H1 (cell line): ENCODE data around the gene CTCF. TPM values are rescaled to one million over a fixed set of nuclear protein-coding genes. Genes with fewer than 3 reads are reported as not detected.

ENCODE experiments used
- CTCF ChIA-PET: fragments of 300-600 bp; sonication (Branson Sonifier 250); formaldehyde crosslinking; loops from one replicate; lab custom pipeline; 2021; ENCODE audit not compliant: partially characterized antibody; lab: Charles Lee
- POLR2A ChIA-PET: fragments of 300-600 bp; sonication (Branson Sonifier 250); formaldehyde crosslinking; loops from one replicate; lab custom pipeline; 2021; ENCODE audit warnings: inconsistent platforms; ENCODE audit not compliant: partially characterized antibody; lab: Charles Lee
- DNase-seq, 2 experiments: peaks; one replicate each; pipeline versions ENCODE4 v3.0.0 to v3.0.0-alpha.2; 2010 to 2022; ENCODE audit warnings: low spot score in 2 of 2, low read depth in 1 of 2, mixed read lengths in 1 of 2
- FAIRE-seq: peaks from 2 replicates; lab custom pipeline; 2011; peaks lifted over from hg19 to GRCh38; lab: Jason Lieb, UNC
- H2AFZ ChIP-seq: 2 replicates; pipeline ENCODE4 v1.8.1; 2012; ENCODE audit warnings: low read length, inconsistent platforms
- H2AK5ac ChIP-seq: 2 replicates; pipeline ENCODE4 v1.6.1; 2013; ENCODE audit warnings: low read depth, low read length
- H2BK120ac ChIP-seq: replicated peaks from 2 replicates; pipeline ENCODE3; 2013; ENCODE audit warnings: low read depth, low read length, inconsistent platforms
- H2BK12ac ChIP-seq: 2 replicates; pipeline ENCODE4 v1.6.1; 2013; ENCODE audit warnings: low read depth, low read length
- H2BK15ac ChIP-seq: 2 replicates; pipeline ENCODE4 v1.6.1; 2013; ENCODE audit warnings: low read length
- H2BK20ac ChIP-seq: 2 replicates; pipeline ENCODE4 v1.6.1; 2013; ENCODE audit warnings: low read length
- H2BK5ac ChIP-seq: 2 replicates; pipeline ENCODE4 v1.6.1; 2013; ENCODE audit warnings: low read depth, low read length
- H3K14ac ChIP-seq: 2 replicates; pipeline ENCODE4 v1.6.1; 2013; ENCODE audit warnings: inconsistent platforms; ENCODE audit not compliant: insufficient read length
- H3K18ac ChIP-seq: 2 replicates; pipeline ENCODE4 v1.6.1; 2013; ENCODE audit warnings: low read length; ENCODE audit errors: extremely low read depth
- H3K23ac ChIP-seq: 2 replicates; pipeline ENCODE4 v1.6.1; 2013; ENCODE audit warnings: inconsistent platforms; ENCODE audit not compliant: insufficient read length
- H3K23me2 ChIP-seq: 2 replicates; pipeline ENCODE4 v1.6.1; 2013; ENCODE audit warnings: low read depth, low read length
- H3K27ac ChIP-seq: 2 replicates; pipeline ENCODE4 v1.6.1; 2011; ENCODE audit warnings: low read depth, low read length, inconsistent platforms
- H3K27me3 ChIP-seq, 4 experiments: replicated peaks in 1 of 4; 1 replicate in 1 of 4; 2 replicates in 3 of 4; pipeline versions ENCODE4 v1.6.1 to v1.8.1; 2011 to 2013; ENCODE audit warnings: low read length in 3 of 4, mild to moderate bottlenecking in 3 of 4, inconsistent platforms in 2 of 4, mixed read lengths in 2 of 4, moderate library complexity in 1 of 4; ENCODE audit not compliant: control insufficient read depth in 3 of 4, insufficient read depth in 3 of 4; ENCODE audit errors: extremely low read depth in 1 of 4
- H3K36me3 ChIP-seq, 4 experiments: 2 replicates each; pipeline versions ENCODE4 v1.6.1 to v1.8.1; 2011 to 2013; ENCODE audit warnings: mild to moderate bottlenecking in 4 of 4, low read length in 3 of 4, moderate library complexity in 2 of 4, control low read depth in 1 of 4, inconsistent platforms in 1 of 4; ENCODE audit not compliant: insufficient read depth in 4 of 4, control insufficient read depth in 2 of 4
- H3K4ac ChIP-seq: replicated peaks from 2 replicates; pipeline ENCODE3; 2013; ENCODE audit warnings: low read length, low read depth, mixed read lengths, inconsistent platforms; ENCODE audit not compliant: insufficient read length
- H3K4me1 ChIP-seq, 4 experiments: replicated peaks in 1 of 4; 1 replicate in 1 of 4; 2 replicates in 3 of 4; pipeline versions ENCODE4 v1.6.1 to v1.8.1; 2011 to 2013; ENCODE audit warnings: low read length in 3 of 4, inconsistent platforms in 2 of 4, mixed read lengths in 1 of 4; ENCODE audit not compliant: insufficient read depth in 4 of 4, control insufficient read depth in 3 of 4
- H3K4me2 ChIP-seq, 2 experiments: 2 replicates each; pipeline versions ENCODE4 v1.6.1 to v1.8.1; 2011 to 2013; ENCODE audit warnings: low read depth in 2 of 2, low read length in 2 of 2, control low read depth in 1 of 2, inconsistent platforms in 1 of 2, mild to moderate bottlenecking in 1 of 2; ENCODE audit not compliant: insufficient read depth in 1 of 2
- H3K4me3 ChIP-seq, 4 experiments: fragments of 200-600, 300-600 bp in 1 of 4; sonication (generic), shearing (Covaris generic), sonication (Bioruptor Twin) in 1 of 4; 2 replicates each; pipeline versions ENCODE4 v1.5.1 to v1.8.1; 2011 to 2016; ENCODE audit warnings: low read length in 4 of 4, low read depth in 3 of 4, control low read depth in 2 of 4, inconsistent platforms in 2 of 4, mild to moderate bottlenecking in 2 of 4, mixed read lengths in 1 of 4, moderate library complexity in 1 of 4; ENCODE audit not compliant: insufficient read depth in 2 of 4; ENCODE audit errors: extremely low read depth in 1 of 4
- H3K56ac ChIP-seq: replicated peaks from 2 replicates; pipeline ENCODE3; 2013; ENCODE audit warnings: low read depth, mild to moderate bottlenecking, mixed read lengths, low read length, inconsistent platforms; ENCODE audit not compliant: insufficient read length
- H3K79me1 ChIP-seq: 2 replicates; pipeline ENCODE4 v1.6.1; 2013; ENCODE audit warnings: low read depth, low read length, control low read depth
- H3K79me2 ChIP-seq, 2 experiments: 2 replicates each; pipeline versions ENCODE4 v1.6.1 to v1.8.1; 2012 to 2013; ENCODE audit warnings: low read length in 2 of 2, mild to moderate bottlenecking in 2 of 2, inconsistent platforms in 1 of 2; ENCODE audit not compliant: insufficient read depth in 2 of 2, control insufficient read depth in 1 of 2
- H3K9ac ChIP-seq, 4 experiments: replicated peaks in 1 of 4; 1 replicate in 1 of 4; 2 replicates in 3 of 4; pipeline versions ENCODE4 v1.6.1 to v1.8.1; 2011 to 2013; ENCODE audit warnings: low read depth in 3 of 4, low read length in 3 of 4, control low read depth in 2 of 4, mild to moderate bottlenecking in 2 of 4, moderate library complexity in 2 of 4, inconsistent platforms in 1 of 4; ENCODE audit errors: extremely low read depth in 1 of 4
- H3K9me3 ChIP-seq, 2 experiments: 2 replicates each; pipeline versions ENCODE4 v1.6.1 to v1.8.1; 2012 to 2013; ENCODE audit warnings: mild to moderate bottlenecking in 2 of 2, moderate library complexity in 2 of 2, control low read depth in 1 of 2, inconsistent platforms in 1 of 2, low read depth in 1 of 2, low read length in 1 of 2, mixed read lengths in 1 of 2; ENCODE audit not compliant: insufficient read depth in 2 of 2
- H4K20me1 ChIP-seq, 2 experiments: replicated peaks in 1 of 2; 2 replicates each; pipeline versions ENCODE3 to v1.8.1; 2011 to 2013; ENCODE audit warnings: inconsistent platforms in 2 of 2, low read length in 2 of 2, mild to moderate bottlenecking in 1 of 2; ENCODE audit not compliant: insufficient read depth in 2 of 2, control insufficient read depth in 1 of 2
- H4K5ac ChIP-seq: 2 replicates; pipeline ENCODE4 v1.6.1; 2013; ENCODE audit warnings: low read length, low read depth, mixed read lengths, inconsistent platforms; ENCODE audit not compliant: insufficient read length
- H4K8ac ChIP-seq: 2 replicates; pipeline ENCODE4 v1.8.0; 2013; ENCODE audit warnings: mild to moderate bottlenecking, moderate library complexity, low read length, inconsistent platforms; ENCODE audit not compliant: insufficient read depth; ENCODE audit errors: extremely low read depth
- H4K91ac ChIP-seq: replicated peaks from 2 replicates; pipeline ENCODE3; 2013; ENCODE audit warnings: low read length, mixed read lengths, inconsistent platforms; ENCODE audit not compliant: insufficient read length
- CBX8 ChIP-seq: fragments of 300-800, 300-1000 bp; sonication (generic); IDR thresholded peaks from 2 replicates; pipeline ENCODE4 v1.7.1; 2016; ENCODE audit warnings: low read depth, low read length, borderline replicate concordance
- CTCF ChIP-seq, 3 experiments: IDR thresholded peaks; 1 replicate in 2 of 3; 2 replicates in 1 of 3; pipeline versions ENCODE4 v1.5.1 to v1.6.1; 2011; ENCODE audit warnings: low read length in 3 of 3, mild to moderate bottlenecking in 3 of 3, inconsistent platforms in 2 of 3, low read depth in 1 of 3, moderate library complexity in 1 of 3; ENCODE audit not compliant: insufficient read depth in 1 of 3; ENCODE audit errors: control extremely low read depth in 1 of 3
- EP300 ChIP-seq, 2 experiments: IDR thresholded peaks; 1 replicate in 1 of 2; 2 replicates in 1 of 2; pipeline ENCODE4 v1.6.1; 2011 to 2012; ENCODE audit warnings: low read depth in 2 of 2, low read length in 2 of 2, mild to moderate bottlenecking in 2 of 2, borderline replicate concordance in 1 of 2, inconsistent platforms in 1 of 2, moderate library complexity in 1 of 2
- NRF1 ChIP-seq: IDR thresholded peaks from 2 replicates; pipeline ENCODE4 v1.6.1; 2011; ENCODE audit warnings: mild to moderate bottlenecking, low read depth, low read length, improper control_type of control experiment
- POU5F1 ChIP-seq: IDR thresholded peaks from 2 replicates; pipeline ENCODE4 v1.6.1; 2011; ENCODE audit warnings: low read depth, mild to moderate bottlenecking, low read length, moderate library complexity
- TCF12 ChIP-seq: IDR thresholded peaks from 2 replicates; pipeline ENCODE4 v1.6.1; 2011; ENCODE audit warnings: low read depth, mild to moderate bottlenecking, low read length
- YY1 ChIP-seq: IDR thresholded peaks from 2 replicates; pipeline ENCODE4 v1.6.1; 2011; ENCODE audit warnings: low read depth, mild to moderate bottlenecking, low read length
- WGBS, 2 experiments: shearing (Covaris generic) in 1 of 2; methylation state at CpG; one replicate each; pipeline versions ENCODE4 v1.1.6 to v1.1.7; 2013 to 2015; ENCODE audit warnings: low lambda C conversion rate in 2 of 2, mixed read lengths in 2 of 2, inconsistent platforms in 1 of 2, low coverage in 1 of 2, missing lambda C conversion rate in 1 of 2; ENCODE audit not compliant: insufficient replicate concordance in 2 of 2, insufficient coverage in 1 of 2, insufficient read length in 1 of 2; ENCODE audit errors: extremely low coverage in 1 of 2, missing lambda C conversion rate in 1 of 2; 5-methylcytosine and 5-hydroxymethylcytosine counted together
- polyA plus RNA-seq, 7 experiments: library from polyadenylated mRNA; depleted of rRNA in 3 of 7; stranded (reverse) in 5 of 7; unstranded in 2 of 7; fragments of >200 nt in 5 of 7; fragments of 200-250 nt in 2 of 7; gene quantifications; 1 replicate in 5 of 7; 2 replicates in 1 of 7; 4 replicates in 1 of 7; pipeline versions ENCODE4 v1.2.1 to v1.2.3, GENCODE V29; 2011 to 2013; ENCODE audit warnings: missing spikeins in 2 of 7, mixed read lengths in 2 of 7
- total RNA-seq: library from RNA; stranded (reverse); fragmentation: NEBNext Ultra II Directional; extraction: Animal tissue kit (Norgen Biotek cat#: 25700); gene quantifications from 2 replicates; pipeline ENCODE4 v1.2.1, GENCODE V29; 2021

The CTCF gene
- total and polyA plus RNA-seq, 2 of the 8 experiments (the other 6 are each of a cell fraction or from before 2014, with no cell fraction given), result 32.4 to 66.0 TPM

- Histone ChIP-seq H2BK15ac (no peak overlapping the region), H3K4me2 (no peak overlapping the region), H3K23me2 (no peaks in the 10 kb centered on the region), H3K9me3 (no peaks in the 10 kb centered on the region), H3K4me3 (no peak overlapping the region), H3K23ac (no peak overlapping the region), H3K4ac (no peak overlapping the region), H3K9ac (no peak overlapping the region; a peak in 1 of 7 replicates), H4K91ac (no peak overlapping the region), H2BK20ac (no peak overlapping the region), H2BK120ac (no peak overlapping the region), H3K18ac (no peak overlapping the region), H2AFZ (no peak overlapping the region), H3K27me3 (peaks cover 0 to 17% (median 6%) of the 10 kb centered on the region in 4 experiments; a peak in 3 of 7 replicates), H2AK5ac (peak overlapping the region; percentile 78; the same call in 1 of the 2 replicates), H4K5ac (no peak overlapping the region), H2BK12ac (no peak overlapping the region), H3K79me2 (no peaks in the 10 kb centered on the region), H3K36me3 (no peaks in the 10 kb centered on the region), H3K79me1 (no peaks in the 10 kb centered on the region; the same call in 1 of the 2 replicates), H3K27ac (no peak overlapping the region), H3K4me1 (no peaks in the 10 kb centered on the region), H2BK5ac (no peak overlapping the region), H4K20me1 (no peaks in the 10 kb centered on the region), H4K8ac (no peak overlapping the region), H3K14ac (no peak overlapping the region), H3K56ac (no peak overlapping the region)
- ChIA-PET CTCF (interaction anchor here (0.9 to 9.9 kb wide), 11 partner anchors 14 to 155 kb away, joined by 3 to 335 read pairs (median 4); partner anchors contain the start of genes AGRP, ATP6V0D1, C16orf86 and CARMIL2), POLR2A (interaction anchor here (1.0 kb wide), 1 partner anchor 11 kb away, joined by 3 read pairs; no protein-coding TSS in a partner anchor)
- FAIRE-seq, result no peak
- TF ChIP-seq CTCF (IDR thresholded peaks at IDR 0.05; ENCODE audit: control extremely low read depth in 1 of 3, insufficient read depth in 1 of 3, low read depth in 1 of 3, low read length in 3 of 3) (no peak), TCF12 (no peak), EP300 (IDR thresholded peaks at IDR 0.05; ENCODE audit: borderline replicate concordance in 1 of 2, low read depth in 2 of 2, low read length in 2 of 2) (no peak), YY1 (no peak), NRF1 (no peak), CBX8 (no peak), POU5F1 (no peak)
- WGBS, 2 experiments, result 79% methylated on average over 11 of the region's 11 CpGs; no CpG with 5 or more reads in 1 of the 2 experiments
- no peak for DNase-seq
These were observed 44.5 kb upstream of the CTCF start for GRCh38 chr16:67517661-67518423.
